ENCODE measurements around the gene DBF4B. TPM values are rescaled to one million over a fixed set of nuclear protein-coding genes. Genes with fewer than 3 reads are reported as not detected.
A peak's percentile ranks its signal among the peaks of the same experiment; 100 is the strongest.

DBF4B gene
- polyA plus RNA-seq, 1 experiment = 3.0 TPM

DNA sequence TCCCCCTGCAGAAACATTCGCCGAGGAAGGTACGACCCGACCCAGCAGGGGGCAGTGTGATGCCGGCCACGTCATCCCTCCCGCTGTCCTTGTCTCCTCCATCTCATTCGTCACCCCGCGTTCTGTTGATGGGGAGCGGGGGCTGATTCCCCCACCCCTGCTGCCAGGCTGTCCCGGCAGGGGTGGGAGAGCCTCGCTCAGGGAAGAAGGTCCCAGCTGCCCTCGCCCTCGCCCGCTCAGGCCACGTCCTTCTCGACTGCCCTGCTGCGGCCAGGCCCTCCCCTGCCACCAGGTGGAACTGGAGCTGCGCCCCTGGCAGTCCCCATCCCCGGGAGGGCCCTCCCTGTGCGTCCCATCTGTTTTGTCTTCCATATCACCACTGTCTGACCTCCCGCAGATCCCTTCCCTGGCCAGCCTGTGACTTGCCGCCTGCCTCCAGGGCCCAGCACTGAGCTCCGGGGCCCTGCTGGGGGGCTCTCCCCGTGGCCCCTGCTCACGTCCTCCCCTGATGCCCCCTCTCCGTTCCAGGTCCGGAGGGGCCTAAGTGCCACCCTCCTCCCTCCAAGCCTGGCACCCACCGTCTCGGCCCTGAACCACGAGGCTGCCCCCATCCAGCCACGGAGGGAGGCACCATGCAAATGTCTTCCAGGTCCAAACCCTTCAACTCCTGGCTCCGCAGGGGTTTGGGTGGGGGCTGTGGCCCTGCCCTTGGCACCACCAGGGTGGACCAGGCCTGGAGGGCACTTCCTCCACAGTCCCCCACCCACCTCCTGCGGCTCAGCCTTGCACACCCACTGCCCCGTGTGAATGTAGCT, 71.0 kb downstream of the DBF4B start:
- POLR2A ChIA-PET = interaction anchor here (1.1 kb wide), 1 partner anchor 15 kb away, joined by 3 read pairs; no protein-coding TSS in a partner anchor
- Histone ChIP-seq H3K9me3 (ENCODE audit: control insufficient read depth, insufficient read depth, low read length) (no peaks in the 10 kb centered on the region; the same call in 1 of the 2 replicates), H3K27me3 (ENCODE audit: control insufficient read depth, insufficient read depth, low read length) (no peaks in the 10 kb centered on the region), H3K4me3 (ENCODE audit: low read depth, low read length) (peak overlapping the region; percentile 59), H3K27ac (ENCODE audit: low read depth, low read length) (peak overlapping the region; percentile 22)
- peak; percentile 52 for DNase-seq (ENCODE audit: low read depth, low spot score)
- TF ChIP-seq, protein P1, sequence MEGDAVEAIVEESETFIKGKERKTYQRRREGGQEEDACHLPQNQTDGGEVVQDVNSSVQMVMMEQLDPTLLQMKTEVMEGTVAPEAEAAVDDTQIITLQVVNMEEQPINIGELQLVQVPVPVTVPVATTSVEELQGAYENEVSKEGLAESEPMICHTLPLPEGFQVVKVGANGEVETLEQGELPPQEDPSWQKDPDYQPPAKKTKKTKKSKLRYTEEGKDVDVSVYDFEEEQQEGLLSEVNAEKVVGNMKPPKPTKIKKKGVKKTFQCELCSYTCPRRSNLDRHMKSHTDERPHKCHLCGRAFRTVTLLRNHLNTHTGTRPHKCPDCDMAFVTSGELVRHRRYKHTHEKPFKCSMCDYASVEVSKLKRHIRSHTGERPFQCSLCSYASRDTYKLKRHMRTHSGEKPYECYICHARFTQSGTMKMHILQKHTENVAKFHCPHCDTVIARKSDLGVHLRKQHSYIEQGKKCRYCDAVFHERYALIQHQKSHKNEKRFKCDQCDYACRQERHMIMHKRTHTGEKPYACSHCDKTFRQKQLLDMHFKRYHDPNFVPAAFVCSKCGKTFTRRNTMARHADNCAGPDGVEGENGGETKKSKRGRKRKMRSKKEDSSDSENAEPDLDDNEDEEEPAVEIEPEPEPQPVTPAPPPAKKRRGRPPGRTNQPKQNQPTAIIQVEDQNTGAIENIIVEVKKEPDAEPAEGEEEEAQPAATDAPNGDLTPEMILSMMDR (IDR thresholded peaks at IDR 0.05; ENCODE audit: low read depth, low read length) = peak; percentile 85
- CTCF ChIA-PET = interaction anchor here (0.6 to 6.9 kb wide), 25 partner anchors 8 to 356 kb away, joined by 3 to 121 read pairs (median 4); partner anchors contain the start of gene ACBD4

GRCh38 chr17:44780161-44780560, 71.7 kb downstream of the DBF4B start:
- DNase-seq (ENCODE audit: low read depth, low spot score) = no peak
- TF ChIP-seq, protein P1 (IDR thresholded peaks at IDR 0.05; ENCODE audit: low read depth, low read length) = no peak
- H3K4me3 ChIP-seq (ENCODE audit: low read depth, low read length) = no peak overlapping the region
- no peak overlapping the region for H3K27ac ChIP-seq (ENCODE audit: low read depth, low read length)
- ChIA-PET CTCF (interaction anchor here (0.7 to 6.9 kb wide), 19 partner anchors 7 to 355 kb away, joined by 3 to 121 read pairs (median 4); partner anchors contain the start of gene ACBD4), POLR2A (interaction anchor here (0.6 to 1.1 kb wide), 2 partner anchors 14 to 300 kb away, joined by 3 to 4 read pairs; no protein-coding TSS in a partner anchor)
- H3K27me3 ChIP-seq (ENCODE audit: control insufficient read depth, insufficient read depth, low read length) = no peaks in the 10 kb centered on the region
- H3K9me3 ChIP-seq (ENCODE audit: control insufficient read depth, insufficient read depth, low read length) = no peaks in the 10 kb centered on the region; the same call in 1 of the 2 replicates

DNA sequence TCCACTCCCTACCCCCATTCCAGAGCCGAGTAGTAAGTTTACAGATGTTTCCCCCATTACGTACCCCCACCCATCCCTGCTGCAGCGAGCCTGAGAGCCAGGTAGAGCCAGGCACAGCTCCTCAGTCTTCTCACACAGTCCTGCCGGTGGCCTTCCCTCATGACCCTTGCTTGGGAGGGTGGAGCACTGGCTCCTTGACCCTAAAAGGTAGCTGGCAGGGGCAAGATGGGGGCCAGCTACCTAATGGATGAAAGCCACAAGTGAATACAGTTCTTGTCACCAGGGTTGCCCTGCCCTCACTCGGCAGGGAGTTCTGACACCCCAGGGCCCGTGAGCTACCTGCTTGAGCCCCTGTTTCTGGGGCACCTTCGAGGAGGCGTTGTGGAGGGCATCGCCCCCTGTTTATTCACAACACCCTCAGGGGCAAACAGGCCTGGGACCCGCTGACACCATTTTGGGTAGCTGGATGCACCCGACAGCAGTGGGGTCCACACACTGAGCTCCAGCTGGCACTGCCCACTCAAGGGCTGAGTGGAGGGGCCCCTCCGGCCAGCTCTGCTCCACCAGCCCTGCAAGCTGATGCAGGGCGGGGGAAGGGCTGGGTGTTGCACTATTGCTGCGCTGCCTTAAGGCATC, 72.5 kb downstream of the DBF4B start:
- ChIA-PET CTCF (interaction anchor here (0.9 to 6.9 kb wide), 4 partner anchors 12 to 97 kb away, joined by 3 to 121 read pairs (median 28); no protein-coding TSS in a partner anchor), POLR2A (interaction anchor here (0.6 kb wide), 1 partner anchor 300 kb away, joined by 4 read pairs; no protein-coding TSS in a partner anchor)
- Histone ChIP-seq H3K9me3 (ENCODE audit: control insufficient read depth, insufficient read depth, low read length) (no peaks in the 10 kb centered on the region; the same call in 1 of the 2 replicates), H3K27ac (ENCODE audit: low read depth, low read length) (no peak overlapping the region), H3K4me3 (ENCODE audit: low read depth, low read length) (no peak overlapping the region), H3K27me3 (ENCODE audit: control insufficient read depth, insufficient read depth, low read length) (no peaks in the 10 kb centered on the region)
- DNase-seq (ENCODE audit: low read depth, low spot score) = no peak
- TF ChIP-seq, protein P1 (IDR thresholded peaks at IDR 0.05; ENCODE audit: low read depth, low read length) = no peak

DNA sequence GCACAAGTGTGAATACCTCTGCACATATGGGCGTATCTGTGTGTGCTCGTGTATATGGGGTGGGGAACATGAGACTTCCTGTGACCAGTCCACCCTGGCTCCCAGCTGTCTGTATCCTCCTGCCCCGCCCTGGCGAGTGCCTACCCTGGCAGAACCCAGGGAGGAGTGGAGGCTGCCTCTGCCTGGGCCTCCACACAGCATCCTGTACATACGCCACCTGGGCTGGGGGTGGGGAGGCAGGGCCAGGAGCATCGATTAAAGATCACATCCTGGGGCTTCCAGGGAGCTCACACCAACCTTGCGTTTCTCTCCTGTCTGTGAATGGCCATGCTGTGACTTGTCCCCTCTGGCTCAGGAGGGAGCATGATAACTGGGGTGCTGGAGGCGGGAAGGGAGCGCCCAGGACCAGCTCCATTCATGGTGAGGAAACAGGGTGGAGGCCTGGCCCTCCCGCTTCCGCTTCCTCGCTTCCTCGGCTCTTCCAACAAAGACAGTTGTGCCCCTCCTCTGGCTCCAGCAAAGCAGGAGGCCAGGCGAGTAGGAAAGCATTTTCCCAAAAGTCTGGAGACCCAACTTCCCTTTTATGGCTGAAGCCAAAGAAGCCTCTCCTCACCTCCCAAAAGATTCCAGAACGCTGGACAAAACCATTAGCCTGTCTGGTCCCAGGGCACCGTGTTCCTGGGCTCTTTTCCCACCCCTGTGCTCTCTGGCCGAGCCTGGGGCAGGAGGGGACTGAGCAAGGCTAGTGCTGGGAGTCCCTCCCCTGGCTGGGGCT, 73.3 kb downstream of the DBF4B start:
- ChIA-PET CTCF (interaction anchor here (0.9 to 6.9 kb wide), 2 partner anchors 11 to 81 kb away, joined by 3 to 121 read pairs; no protein-coding TSS in a partner anchor), POLR2A (interaction anchor here (0.6 kb wide), 1 partner anchor 415 kb away, joined by 4 read pairs; no protein-coding TSS in a partner anchor)
- H3K9me3 ChIP-seq (ENCODE audit: control insufficient read depth, insufficient read depth, low read length) = no peaks in the 10 kb centered on the region; the same call in 1 of the 2 replicates
- TF ChIP-seq, protein P1 (IDR thresholded peaks at IDR 0.05; ENCODE audit: low read depth, low read length) = no peak
- no peaks in the 10 kb centered on the region for H3K27me3 ChIP-seq (ENCODE audit: control insufficient read depth, insufficient read depth, low read length)
- H3K27ac ChIP-seq (ENCODE audit: low read depth, low read length) = no peak overlapping the region
- H3K4me3 ChIP-seq (ENCODE audit: low read depth, low read length) = no peak overlapping the region
- DNase-seq (ENCODE audit: low read depth, low spot score) = no peak

Measured in AG04450 (cell line).